ENCODE data around the gene NLRP2B. TPM values are rescaled to one million over a fixed set of nuclear protein-coding genes. Genes with fewer than 3 reads are reported as not detected.

The NLRP2B gene
- total RNA-seq, 1 experiment from 2014 or later, result not detected

- H4K20me1 ChIP-seq (ENCODE audit: low read length), result no peaks in the 10 kb centered on the region
- DNase-seq, result no peak
- no peak overlapping the region for H3K4me2 ChIP-seq (ENCODE audit: low read length)
- H3K9me2 ChIP-seq (replicated peaks; ENCODE audit: low read length), result no peaks in the 10 kb centered on the region
- no peaks in the 10 kb centered on the region for H3F3A ChIP-seq (ENCODE audit: low read length, unreplicated experiment)
- H3K9ac ChIP-seq (ENCODE audit: low read length), result no peak overlapping the region
- no peaks in the 10 kb centered on the region for H3K79me2 ChIP-seq (ENCODE audit: low read length)
- no peak overlapping the region for H3K27ac ChIP-seq (ENCODE audit: low read length)
- BruUV-seq (replicated peaks), result no TSS peak
- H3K4me3 ChIP-seq (ENCODE audit: low read length), result no peak overlapping the region
- ChIA-PET CTCF (no interaction called here), POLR2A (ENCODE audit: unreplicated experiment) (no interaction called here)
- H3K27me3 ChIP-seq (ENCODE audit: low read length), result no peaks in the 10 kb centered on the region
- intact Hi-C loops (cut with micrococcal nuclease), result no loop called here
- no peak for ATAC-seq
- H2AFZ ChIP-seq (ENCODE audit: low read length), result no peak overlapping the region
- H3K4me1 ChIP-seq (ENCODE audit: insufficient read depth, low read length), result no peaks in the 10 kb centered on the region
- H3K36me3 ChIP-seq (ENCODE audit: low read depth, low read length), result no peaks in the 10 kb centered on the region
- H3K9me3 ChIP-seq (ENCODE audit: low read length), result no peaks in the 10 kb centered on the region
- TF ChIP-seq EZH2 (IDR thresholded peaks at IDR 0.05; ENCODE audit: low read length, unreplicated experiment), result no peak
- no peak for TF ChIP-seq EZH2phosphoT487 (IDR thresholded peaks at IDR 0.05; ENCODE audit: borderline replicate concordance, low read length)
- TF ChIP-seq CTCF (conservative IDR thresholded peaks at IDR 0.05; ENCODE audit: low read depth, low read length), result no peak
Measured at GRCh38 chrX:57655065-57655464, 25.0 kb downstream of the NLRP2B start.

GRCh38 chrX:57652705-57653104 is 27.4 kb downstream of the NLRP2B start:
- no TSS peak for BruUV-seq (replicated peaks)
- no peak for TF ChIP-seq EZH2phosphoT487 (IDR thresholded peaks at IDR 0.05; ENCODE audit: borderline replicate concordance, low read length)
- TF ChIP-seq CTCF (conservative IDR thresholded peaks at IDR 0.05; ENCODE audit: low read depth, low read length), result no peak
- no peak for TF ChIP-seq EZH2 (IDR thresholded peaks at IDR 0.05; ENCODE audit: low read length, unreplicated experiment)
- POLR2A ChIA-PET (ENCODE audit: unreplicated experiment), result no interaction called here

GRCh38 chrX:57651169-57651919 is 28.7 kb downstream of the NLRP2B start:
- TF ChIP-seq EZH2 (IDR thresholded peaks at IDR 0.05; ENCODE audit: low read length, unreplicated experiment) (no peak), EZH2phosphoT487 (IDR thresholded peaks at IDR 0.05; ENCODE audit: borderline replicate concordance, low read length) (no peak), CTCF (conservative IDR thresholded peaks at IDR 0.05; ENCODE audit: low read depth, low read length) (no peak)
- no peak overlapping the region for H2AFZ ChIP-seq (ENCODE audit: low read length)
- POLR2A ChIA-PET (ENCODE audit: unreplicated experiment), result no interaction called here
- ATAC-seq (no peak), DNase-seq (no peak)
- no peaks in the 10 kb centered on the region for H3K27me3 ChIP-seq (ENCODE audit: low read length)
- H3K4me3 ChIP-seq (ENCODE audit: low read length), result no peak overlapping the region
- no peaks in the 10 kb centered on the region for H3K79me2 ChIP-seq (ENCODE audit: low read length)
- intact Hi-C loops (cut with micrococcal nuclease), result no loop called here
- H3F3A ChIP-seq (ENCODE audit: low read length, unreplicated experiment), result no peaks in the 10 kb centered on the region
- CTCF ChIA-PET, result no interaction called here
- no peaks in the 10 kb centered on the region for H4K20me1 ChIP-seq (ENCODE audit: low read length)
- H3K9me2 ChIP-seq (replicated peaks; ENCODE audit: low read length), result no peaks in the 10 kb centered on the region
- no peak overlapping the region for H3K27ac ChIP-seq (ENCODE audit: low read length)
- BruUV-seq (replicated peaks), result no TSS peak
- no peak overlapping the region for H3K9ac ChIP-seq (ENCODE audit: low read length)
- H3K4me1 ChIP-seq (ENCODE audit: insufficient read depth, low read length), result no peaks in the 10 kb centered on the region
- no peaks in the 10 kb centered on the region for H3K36me3 ChIP-seq (ENCODE audit: low read depth, low read length)
- no peak overlapping the region for H3K4me2 ChIP-seq (ENCODE audit: low read length)
- no peaks in the 10 kb centered on the region for H3K9me3 ChIP-seq (ENCODE audit: low read length)

More at GRCh38 chrX:57652705-57653104, 27.4 kb downstream of the NLRP2B start:
- Histone ChIP-seq H3K36me3 (ENCODE audit: low read depth, low read length) (no peaks in the 10 kb centered on the region), H3F3A (ENCODE audit: low read length, unreplicated experiment) (no peaks in the 10 kb centered on the region), H2AFZ (ENCODE audit: low read length) (no peak overlapping the region), H3K4me1 (ENCODE audit: insufficient read depth, low read length) (no peaks in the 10 kb centered on the region), H3K27me3 (ENCODE audit: low read length) (no peaks in the 10 kb centered on the region), H3K4me2 (ENCODE audit: low read length) (no peak overlapping the region), H3K27ac (ENCODE audit: low read length) (no peak overlapping the region), H3K79me2 (ENCODE audit: low read length) (no peaks in the 10 kb centered on the region), H3K9ac (ENCODE audit: low read length) (no peak overlapping the region), H4K20me1 (ENCODE audit: low read length) (no peaks in the 10 kb centered on the region), H3K9me2 (replicated peaks; ENCODE audit: low read length) (no peaks in the 10 kb centered on the region), H3K9me3 (ENCODE audit: low read length) (no peaks in the 10 kb centered on the region), H3K4me3 (ENCODE audit: low read length) (no peak overlapping the region)
- ATAC-seq (no peak), DNase-seq (no peak)
- CTCF ChIA-PET, result interaction anchor here (0.6 kb wide), 1 partner anchor 87 kb away, joined by 4 read pairs; no protein-coding TSS in a partner anchor
- intact Hi-C loops (cut with micrococcal nuclease), result no loop called here

All from PC-3 (cell line).